ENCODE results near the gene ZMPSTE24.

- TF ChIP-seq CTCF (conservative IDR thresholded peaks at IDR 0.05; ENCODE audit: low read depth, low read length) (no peak), ELK1 (IDR thresholded peaks at IDR 0.05; ENCODE audit: borderline replicate concordance, low read depth, low read length) (no peak), POLR2A (IDR thresholded peaks at IDR 0.05; ENCODE audit: low read depth, low read length) (no peak), MXI1 (IDR thresholded peaks at IDR 0.05; ENCODE audit: borderline replicate concordance, low read depth, low read length) (no peak), CEBPB (IDR thresholded peaks at IDR 0.05; ENCODE audit: low read depth, low read length) (no peak), RAD21 (IDR thresholded peaks at IDR 0.05; ENCODE audit: low read length) (no peak), RFX5 (IDR thresholded peaks at IDR 0.05; ENCODE audit: low read depth, low read length) (no peak)
These were observed 83.7 kb downstream of the ZMPSTE24 start for GRCh38 chr1:40341491-40342380.
